NCI-H526 (cell line): Measurements from ENCODE around the gene HS3ST3A1.

Experiments used
- DNase-seq, 2 experiments: peaks; one replicate each; lab custom pipeline; 2025; lab: John Stamatoyannopoulos, UW

HS3ST3A1 gene

DNA sequence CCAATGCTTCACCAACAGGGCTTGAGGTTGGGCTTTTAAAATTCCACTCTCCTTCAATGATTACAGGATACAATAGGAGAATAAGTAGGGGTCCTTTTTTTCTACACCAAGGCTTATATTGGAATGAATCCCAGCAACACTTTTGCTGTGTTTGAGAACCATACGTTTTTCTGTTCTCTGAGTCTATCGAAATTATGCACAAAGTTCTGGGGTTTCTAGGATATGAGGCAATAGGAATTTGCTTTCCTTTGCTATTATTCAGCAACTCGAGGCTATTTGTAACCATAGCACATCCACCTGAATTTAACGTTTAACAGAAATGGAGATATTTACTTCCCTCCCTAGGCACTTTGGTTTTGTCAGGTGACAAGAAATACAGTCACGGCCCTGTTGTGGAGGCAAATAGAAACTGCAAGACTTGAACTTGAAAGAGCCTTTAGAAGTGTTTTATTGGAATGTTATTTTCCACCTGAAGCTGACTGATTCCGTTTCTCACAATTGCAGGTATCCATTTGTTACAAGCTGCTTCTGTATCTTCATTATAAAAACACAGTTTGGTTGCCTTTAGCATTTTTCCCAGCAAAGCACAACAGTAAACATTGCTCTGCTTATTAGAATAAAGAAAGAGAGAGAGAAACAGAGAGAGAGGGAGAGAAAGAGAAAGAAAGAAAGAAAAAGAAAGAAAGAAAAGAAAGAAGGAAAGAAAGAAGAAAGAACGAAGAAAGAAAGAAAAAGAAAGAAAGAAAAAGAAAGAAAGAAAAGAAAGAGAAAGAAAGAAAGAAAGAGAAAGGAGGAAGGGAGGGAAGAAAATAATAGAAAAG is 109.6 kb downstream of the HS3ST3A1 start:
- DNase-seq: no peak

GRCh38 chr17:13491491-13491890 is 110.2 kb downstream of the HS3ST3A1 start:
- DNase-seq: no peak

DNA sequence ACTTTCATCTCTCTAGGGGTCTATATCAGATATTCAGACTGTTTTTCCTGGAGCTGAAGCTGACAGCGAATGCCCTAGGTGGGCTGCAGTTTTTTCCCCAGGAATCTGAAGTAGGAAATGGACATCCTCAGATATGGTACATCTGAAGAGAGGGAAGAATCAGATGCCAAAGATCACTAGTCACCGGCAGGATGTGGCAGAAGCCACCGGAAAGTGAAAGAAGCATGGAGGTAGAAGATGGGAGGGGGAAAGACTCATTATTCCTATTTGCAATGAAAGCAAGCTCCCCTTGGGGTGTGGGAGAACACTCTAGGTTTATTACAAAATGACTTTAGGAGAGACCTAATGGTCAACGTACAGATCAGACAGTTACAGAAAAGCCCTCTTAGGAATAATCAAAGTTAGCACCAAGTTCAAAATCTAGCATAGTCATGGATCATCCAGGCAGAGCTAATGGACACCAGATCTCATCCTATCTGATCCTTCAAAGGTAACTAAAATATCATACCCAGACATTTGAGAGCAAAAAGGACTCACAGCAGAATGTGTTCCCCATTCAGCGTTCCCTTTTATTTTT is 110.7 kb downstream of the HS3ST3A1 start:
- no peak for DNase-seq

DNA sequence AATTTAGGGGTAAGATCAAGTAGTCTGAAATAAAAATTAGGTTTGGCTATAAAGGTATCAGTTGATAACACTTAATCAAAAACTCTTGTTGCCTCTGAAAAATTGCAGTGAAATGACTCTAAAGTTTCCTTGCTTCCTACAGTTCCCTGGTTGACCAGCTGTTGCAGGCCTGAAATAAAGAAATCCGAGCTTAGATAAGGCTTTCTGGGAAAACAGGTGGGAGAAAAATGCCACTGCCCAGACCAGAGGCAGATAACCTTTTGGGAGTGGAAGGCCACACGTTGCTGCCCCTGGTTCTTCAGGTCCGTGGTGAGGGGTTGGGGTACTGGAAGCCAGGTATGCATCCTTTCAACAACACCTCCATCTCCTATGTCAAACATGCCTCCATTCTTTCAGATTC is 111.3 kb downstream of the HS3ST3A1 start:
- no peak for DNase-seq

DNA sequence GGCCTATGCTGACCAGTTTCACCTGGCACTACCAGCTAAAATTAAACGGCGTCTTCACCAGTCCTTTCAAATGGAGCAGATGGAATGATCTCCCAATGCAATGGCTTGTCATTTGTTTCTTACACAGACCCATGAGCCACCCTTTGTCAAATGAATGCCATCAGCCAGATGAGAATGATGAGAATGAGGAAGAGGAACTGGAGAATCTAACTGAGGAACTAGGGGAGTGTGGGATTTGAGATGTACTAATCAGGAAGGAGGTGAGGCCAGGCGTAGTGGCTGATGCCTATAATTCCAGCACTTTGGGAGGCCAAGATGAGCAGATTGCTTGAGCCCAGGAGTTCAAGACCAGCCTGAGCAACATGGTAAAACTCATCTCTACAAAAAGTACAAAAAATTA is 116.4 kb downstream of the HS3ST3A1 start:
- no peak for DNase-seq

- no peak for DNase-seq
Measured at GRCh38 chr17:13484020-13484419, 117.7 kb downstream of the HS3ST3A1 start.

DNA sequence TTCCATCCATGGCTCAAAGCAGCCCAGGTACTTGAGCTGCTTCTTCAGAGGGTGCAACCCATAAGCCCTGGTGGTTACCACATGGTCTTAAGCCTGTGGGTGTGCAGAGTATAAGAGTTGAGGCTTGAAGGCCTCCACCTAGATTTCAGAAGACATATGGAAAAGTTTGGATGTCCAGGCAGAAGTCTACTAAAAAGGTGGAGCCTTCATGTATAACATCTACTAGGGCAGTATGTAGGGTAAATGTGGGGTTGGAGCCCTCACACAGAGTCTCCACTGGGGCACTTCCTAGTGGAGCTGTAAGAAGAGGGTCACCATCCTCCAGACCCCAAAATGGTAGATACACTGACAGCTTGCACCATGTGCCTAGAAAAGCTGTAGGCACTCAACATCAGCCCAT is 120.9 kb downstream of the HS3ST3A1 start:
- no peak for DNase-seq

DNA sequence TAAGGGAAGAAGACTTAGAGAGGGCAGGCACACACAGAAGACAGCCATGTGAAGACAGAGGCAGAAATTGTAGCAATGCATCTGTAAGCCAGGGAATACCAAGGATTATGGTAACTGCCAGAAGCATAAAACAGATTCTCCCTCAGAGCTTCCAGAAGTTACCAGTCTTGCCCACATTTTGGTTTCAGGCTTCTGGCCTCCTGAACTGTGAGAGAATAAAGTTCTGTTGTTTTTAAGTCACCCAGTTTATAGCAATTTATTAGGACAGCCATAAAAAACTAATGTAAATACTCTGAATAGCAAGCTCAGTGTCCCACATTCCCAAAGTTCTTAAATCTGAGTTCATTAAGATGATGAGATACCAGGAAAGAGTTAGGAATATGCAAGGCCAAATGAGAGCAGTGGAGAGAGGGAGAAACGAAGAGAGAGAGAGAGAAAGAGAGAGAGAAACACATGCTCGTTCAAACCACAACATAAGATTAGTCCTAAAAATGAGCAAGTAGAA is 123.4 kb downstream of the HS3ST3A1 start:
- no peak for DNase-seq

- DNase-seq: no peak
Measured at GRCh38 chr17:13477180-13477611, 124.5 kb downstream of the HS3ST3A1 start.

DNA sequence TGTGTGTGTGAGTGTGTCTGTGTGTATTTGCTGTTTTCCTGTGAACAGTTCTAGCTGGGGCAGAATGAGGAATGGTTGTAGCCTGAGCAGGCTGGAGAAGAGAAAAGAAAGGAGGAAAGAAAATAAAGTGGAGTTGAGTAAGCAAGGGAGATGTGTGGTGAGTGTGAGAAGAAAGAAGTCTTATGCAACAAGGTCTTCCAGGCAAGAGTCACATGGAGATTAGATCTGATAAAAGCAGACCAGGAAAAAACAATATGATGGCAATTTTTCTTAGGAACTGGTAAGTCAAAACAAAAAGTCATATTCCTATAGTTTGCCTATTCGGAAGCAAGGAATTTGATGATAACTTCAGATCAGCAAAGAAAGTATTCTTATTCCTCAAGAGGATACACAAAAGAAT is 125.0 kb downstream of the HS3ST3A1 start:
- DNase-seq: no peak

- no peak for DNase-seq
Measured at GRCh38 chr17:13475574-13476223, 126.0 kb downstream of the HS3ST3A1 start.

DNA sequence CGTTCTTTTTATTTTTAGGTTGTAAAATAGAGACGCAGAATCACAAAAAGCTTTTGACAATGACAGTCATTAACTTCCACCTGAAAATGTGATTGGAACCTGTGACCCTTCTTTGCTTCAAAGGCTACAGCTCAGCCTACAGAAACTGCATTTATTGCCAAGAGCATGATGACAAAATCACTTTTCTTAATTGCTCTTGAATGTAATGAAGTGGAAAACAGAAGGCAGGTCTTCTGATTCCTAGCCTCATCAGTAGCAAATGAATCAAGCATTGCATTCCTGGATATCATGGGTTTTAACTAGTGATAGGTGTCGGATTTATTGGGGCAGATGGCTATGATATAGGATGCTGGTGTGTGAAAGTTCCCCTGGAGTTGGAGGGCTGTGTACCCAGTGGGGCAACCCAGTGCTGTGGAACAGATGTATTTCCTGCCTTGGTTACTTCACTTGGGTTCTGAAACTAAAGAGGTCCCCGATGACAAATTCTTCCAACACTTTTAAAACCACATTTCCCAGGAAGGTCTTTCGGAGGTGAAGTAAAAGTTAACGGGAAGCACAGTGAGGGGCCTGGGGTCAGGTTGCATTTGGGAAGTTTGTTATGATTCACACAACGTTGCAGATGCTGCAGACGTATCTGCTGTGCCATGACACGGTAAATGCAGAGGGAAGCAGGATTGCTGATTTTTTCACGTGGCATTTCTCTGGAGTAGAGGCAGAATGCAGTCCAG is 127.5 kb downstream of the HS3ST3A1 start:
- no peak for DNase-seq

GRCh38 chr17:13465678-13466077 is 136.1 kb downstream of the HS3ST3A1 start:
- DNase-seq: no peak

DNA sequence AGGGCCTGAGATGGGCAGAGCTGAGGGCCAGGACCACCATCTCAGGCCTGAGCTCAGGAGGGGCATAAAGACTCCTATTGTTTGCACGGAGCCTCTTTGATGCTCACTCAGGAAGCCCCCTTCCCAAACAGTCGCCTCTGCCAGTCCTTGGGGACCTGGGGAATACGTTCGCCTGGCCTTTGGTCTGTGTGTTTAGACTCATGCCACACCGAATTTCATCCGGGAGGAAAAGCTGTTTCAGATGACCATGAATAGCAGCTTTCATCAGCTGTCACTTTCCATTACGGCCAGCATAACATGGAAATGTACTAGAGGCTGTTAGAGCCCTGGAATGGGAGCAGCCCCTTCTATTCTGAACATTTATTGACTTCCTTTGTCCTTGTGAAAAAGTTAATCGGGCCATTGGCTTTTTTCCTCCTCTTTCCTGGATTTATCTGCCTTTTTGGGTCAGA is 139.0 kb downstream of the HS3ST3A1 start:
- no peak for DNase-seq

DNA sequence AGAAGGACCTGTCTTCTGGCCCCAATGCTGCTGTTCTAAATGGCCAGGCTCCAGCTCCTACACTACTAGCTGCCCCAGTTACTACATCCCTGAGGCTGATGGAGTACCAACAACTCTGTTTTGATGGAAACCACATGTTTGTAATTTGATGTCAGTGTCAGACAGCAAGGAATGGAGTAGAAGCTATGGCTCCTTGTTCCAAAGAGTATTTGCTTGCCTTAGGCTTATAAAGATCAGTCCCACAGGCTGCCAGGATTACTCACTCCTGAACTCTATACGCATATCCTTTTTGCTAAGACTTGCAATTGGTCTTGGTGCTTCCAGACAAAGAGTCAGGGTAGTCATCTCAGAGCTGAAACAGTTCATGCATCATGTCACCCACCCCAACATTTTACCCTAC is 139.6 kb downstream of the HS3ST3A1 start:
- no peak for DNase-seq

GRCh38 chr17:13460261-13461000 is 141.3 kb downstream of the HS3ST3A1 start:
- DNase-seq: no peak

- DNase-seq: no peak
Measured at GRCh38 chr17:13457783-13458182, 143.9 kb downstream of the HS3ST3A1 start.
